Measurements from ENCODE around the gene KYAT1.

DNA sequence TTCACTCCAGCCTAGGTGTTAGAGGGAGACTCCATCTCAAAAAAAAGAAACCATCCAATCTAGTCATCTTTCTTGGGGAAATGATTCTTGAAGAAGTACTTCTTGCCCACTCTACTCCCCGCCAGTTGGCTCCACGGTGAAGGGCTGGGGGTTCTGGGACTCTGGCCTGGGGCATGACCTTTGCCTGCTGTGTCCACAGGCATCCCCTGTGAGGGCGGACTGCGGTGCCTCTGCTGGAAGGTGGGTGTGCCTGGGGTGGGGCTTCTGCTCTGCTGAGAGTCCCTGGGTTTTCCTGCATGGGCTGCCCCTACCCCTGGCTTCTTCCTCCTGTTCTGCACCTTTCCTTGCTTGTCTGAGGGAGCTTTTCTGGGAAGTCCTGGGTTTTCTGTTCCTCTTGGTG, 91.2 kb downstream of the KYAT1 start:
- TF ChIP-seq ZNF512 (CRISPR knock-in tag; IDR thresholded peaks at IDR 0.05; ENCODE audit: borderline replicate concordance) (no peak), CTCF (IDR thresholded peaks at IDR 0.05) (no peak), NR1H2 (CRISPR knock-in tag; IDR thresholded peaks at IDR 0.05) (no peak), FOXP1 (CRISPR knock-in tag; IDR thresholded peaks at IDR 0.05; ENCODE audit: borderline replicate concordance) (no peak), SP1 (CRISPR knock-in tag; conservative IDR thresholded peaks at IDR 0.05) (no peak), GABPB1 (CRISPR knock-in tag; IDR thresholded peaks at IDR 0.05) (no peak), TEAD4 (CRISPR knock-in tag; IDR thresholded peaks at IDR 0.05) (no peak), RELA (CRISPR knock-in tag; IDR thresholded peaks at IDR 0.05; ENCODE audit: borderline replicate concordance) (no peak), NFYB (CRISPR knock-in tag; conservative IDR thresholded peaks at IDR 0.05; ENCODE audit: low read depth) (no peak), ATF6 (CRISPR knock-in tag; IDR thresholded peaks at IDR 0.05) (no peak), MXD4 (CRISPR knock-in tag; IDR thresholded peaks at IDR 0.05; ENCODE audit: borderline replicate concordance) (no peak), ZSCAN18 (CRISPR knock-in tag; IDR thresholded peaks at IDR 0.05) (no peak)
- TF ChIP-seq, protein P1, sequence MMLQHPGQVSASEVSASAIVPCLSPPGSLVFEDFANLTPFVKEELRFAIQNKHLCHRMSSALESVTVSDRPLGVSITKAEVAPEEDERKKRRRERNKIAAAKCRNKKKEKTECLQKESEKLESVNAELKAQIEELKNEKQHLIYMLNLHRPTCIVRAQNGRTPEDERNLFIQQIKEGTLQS (CRISPR knock-in tag; conservative IDR thresholded peaks at IDR 0.05), result no peak
